ENCODE data around the gene SPATS1. TPM values are rescaled to one million over a fixed set of nuclear protein-coding genes. Genes with fewer than 3 reads are reported as not detected.

The SPATS1 gene, protein sequence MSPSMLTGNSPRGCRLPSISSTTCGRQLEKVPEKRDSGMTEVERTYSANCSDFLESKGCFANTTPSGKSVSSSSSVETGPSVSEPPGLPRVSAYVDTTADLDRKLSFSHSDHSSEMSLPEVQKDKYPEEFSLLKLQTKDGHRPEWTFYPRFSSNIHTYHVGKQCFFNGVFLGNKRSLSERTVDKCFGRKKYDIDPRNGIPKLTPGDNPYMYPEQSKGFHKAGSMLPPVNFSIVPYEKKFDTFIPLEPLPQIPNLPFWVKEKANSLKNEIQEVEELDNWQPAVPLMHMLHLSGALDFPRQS
- not detected for polyA plus RNA-seq

DNA sequence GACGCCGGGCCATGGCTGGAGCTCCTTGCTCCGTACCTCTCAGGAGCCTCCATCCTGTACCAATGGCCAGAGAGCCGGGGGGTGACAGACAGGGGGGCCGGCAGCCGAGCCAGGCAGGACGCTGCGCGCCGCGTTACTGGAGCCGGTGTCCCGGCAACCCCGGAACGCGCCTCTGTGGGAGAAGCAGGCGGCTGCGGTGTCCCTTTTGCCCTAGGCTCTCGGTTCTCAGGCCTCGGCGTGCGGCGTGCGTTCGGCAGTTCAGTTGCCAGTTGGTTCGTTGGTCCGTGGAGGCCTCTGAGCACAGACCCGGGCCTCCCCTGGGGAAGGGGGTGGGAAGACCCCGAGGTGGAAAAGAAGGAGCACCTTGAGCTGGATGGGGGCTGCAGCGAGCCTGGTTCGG lies at the start of gene SPATS1:
SPATS1 (plus strand) TSS at position 162 of the 400 bp plus-strand sequence. CDS start 446 bp downstream, outside the sequence.
- peaks cover 0 to 2% (median 2%) of the 10 kb centered on the region in 3 donors for H3K4me1 Mint-ChIP-seq
- no peak within 1 kb of the TSS for H3K27ac Mint-ChIP-seq
- peaks cover 22% of the 10 kb centered on the region for H3K27me3 Mint-ChIP-seq

DNA sequence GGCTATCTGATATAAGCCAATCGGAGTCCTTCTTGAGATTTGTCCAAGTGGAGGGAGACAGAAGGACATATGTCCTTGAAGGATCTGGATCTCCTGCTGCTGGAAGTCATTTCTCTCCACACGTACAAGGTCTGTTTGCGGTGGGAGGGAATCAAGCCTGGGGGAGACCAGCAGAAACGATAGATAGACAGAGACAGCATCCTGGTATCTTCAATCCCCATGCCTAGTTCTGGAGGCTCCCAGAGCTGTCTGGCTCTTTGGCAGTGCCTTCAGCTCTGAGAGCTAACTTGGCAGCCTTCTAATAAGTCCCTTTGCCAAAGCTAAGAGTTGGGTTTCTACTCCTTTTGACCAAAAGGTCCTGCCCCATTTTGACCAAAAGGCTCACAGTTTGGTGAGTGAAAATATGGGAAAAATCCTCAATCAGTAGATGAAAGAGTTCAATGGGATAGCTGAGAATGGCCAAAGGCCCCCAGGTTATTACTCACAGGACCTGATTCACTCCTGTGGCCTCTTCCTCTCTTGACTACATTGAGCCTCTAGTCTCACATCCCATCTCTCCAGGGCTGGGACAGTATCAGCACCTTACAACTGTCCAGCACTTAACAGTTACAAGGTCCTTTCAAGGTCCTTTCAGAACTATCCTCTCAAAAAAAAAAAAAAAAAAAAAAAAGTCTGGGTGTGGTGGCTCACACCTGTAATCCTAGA lies 49.6 kb upstream of the SPATS1 start:
- Mint-ChIP-seq H3K36me3 (peaks cover under 1% of the 10 kb centered on the region), H3K27me3 (peaks cover 58% of the 10 kb centered on the region), H3K4me1 (peaks cover 0 to 2% (median 0%) of the 10 kb centered on the region in 3 donors), H3K9me3 (no peaks in the 10 kb centered on the region), H3K27ac (no peak overlapping the region), H3K4me3 (no peak overlapping the region)

More for the DNA sequence above, at the start of gene SPATS1:
- Mint-ChIP-seq H3K4me3 (no peak within 1 kb of the TSS), H3K36me3 (no peaks in the 10 kb centered on the region), H3K9me3 (no peaks in the 10 kb centered on the region)

DNA sequence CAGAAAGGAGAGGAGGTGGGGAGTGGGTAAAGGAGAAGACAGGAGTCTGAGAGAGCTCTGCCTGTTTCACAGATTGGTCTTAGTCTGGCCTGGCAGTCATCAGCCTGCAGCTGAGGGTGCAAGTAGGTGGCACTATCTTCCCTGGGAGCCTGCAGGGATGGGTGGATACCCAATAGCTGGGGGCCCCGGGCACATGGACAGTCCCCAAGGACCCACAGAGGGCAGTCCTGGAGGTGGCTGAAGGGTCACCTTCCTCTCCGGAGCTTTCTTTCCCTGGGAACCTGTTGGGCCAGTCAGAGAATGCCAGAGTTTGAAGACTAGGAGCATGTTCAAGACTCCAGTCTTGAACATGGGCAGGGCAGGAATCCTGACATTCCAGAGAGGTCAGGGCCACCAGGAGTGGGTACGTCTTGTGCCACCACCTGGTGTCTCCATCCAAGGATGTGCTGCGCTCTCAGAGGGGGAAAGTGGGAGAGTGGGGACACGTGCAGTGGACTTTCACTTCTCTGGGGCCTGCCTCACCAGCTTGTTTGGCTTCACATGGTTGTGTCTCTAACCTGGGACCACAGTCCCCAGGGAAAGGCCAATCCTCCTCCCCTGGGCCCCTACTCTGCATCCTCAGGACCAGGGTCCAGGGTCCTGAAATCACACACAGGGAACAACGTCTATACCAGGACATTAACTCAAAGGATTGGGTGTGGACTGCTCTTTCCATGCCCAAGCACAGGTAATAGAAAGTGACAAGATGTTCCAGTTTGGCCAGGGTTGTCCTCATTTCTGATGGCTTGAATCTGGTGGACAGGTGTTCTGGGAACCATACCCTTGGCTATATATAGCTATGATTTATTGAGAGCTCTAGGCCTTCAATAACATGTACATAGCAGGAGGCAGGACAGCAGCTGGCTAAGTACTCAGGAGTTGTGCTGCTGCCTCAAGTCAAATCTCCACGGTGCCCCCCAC lies 47.3 kb upstream of the SPATS1 start:
- H3K4me1 Mint-ChIP-seq: peaks cover 0 to 2% (median 0%) of the 10 kb centered on the region in 3 donors
- H3K4me3 Mint-ChIP-seq: no peak overlapping the region
- peaks cover 50% of the 10 kb centered on the region for H3K27me3 Mint-ChIP-seq
- no peaks in the 10 kb centered on the region for H3K9me3 Mint-ChIP-seq
- H3K36me3 Mint-ChIP-seq: no peaks in the 10 kb centered on the region
- no peak overlapping the region for H3K27ac Mint-ChIP-seq

DNA sequence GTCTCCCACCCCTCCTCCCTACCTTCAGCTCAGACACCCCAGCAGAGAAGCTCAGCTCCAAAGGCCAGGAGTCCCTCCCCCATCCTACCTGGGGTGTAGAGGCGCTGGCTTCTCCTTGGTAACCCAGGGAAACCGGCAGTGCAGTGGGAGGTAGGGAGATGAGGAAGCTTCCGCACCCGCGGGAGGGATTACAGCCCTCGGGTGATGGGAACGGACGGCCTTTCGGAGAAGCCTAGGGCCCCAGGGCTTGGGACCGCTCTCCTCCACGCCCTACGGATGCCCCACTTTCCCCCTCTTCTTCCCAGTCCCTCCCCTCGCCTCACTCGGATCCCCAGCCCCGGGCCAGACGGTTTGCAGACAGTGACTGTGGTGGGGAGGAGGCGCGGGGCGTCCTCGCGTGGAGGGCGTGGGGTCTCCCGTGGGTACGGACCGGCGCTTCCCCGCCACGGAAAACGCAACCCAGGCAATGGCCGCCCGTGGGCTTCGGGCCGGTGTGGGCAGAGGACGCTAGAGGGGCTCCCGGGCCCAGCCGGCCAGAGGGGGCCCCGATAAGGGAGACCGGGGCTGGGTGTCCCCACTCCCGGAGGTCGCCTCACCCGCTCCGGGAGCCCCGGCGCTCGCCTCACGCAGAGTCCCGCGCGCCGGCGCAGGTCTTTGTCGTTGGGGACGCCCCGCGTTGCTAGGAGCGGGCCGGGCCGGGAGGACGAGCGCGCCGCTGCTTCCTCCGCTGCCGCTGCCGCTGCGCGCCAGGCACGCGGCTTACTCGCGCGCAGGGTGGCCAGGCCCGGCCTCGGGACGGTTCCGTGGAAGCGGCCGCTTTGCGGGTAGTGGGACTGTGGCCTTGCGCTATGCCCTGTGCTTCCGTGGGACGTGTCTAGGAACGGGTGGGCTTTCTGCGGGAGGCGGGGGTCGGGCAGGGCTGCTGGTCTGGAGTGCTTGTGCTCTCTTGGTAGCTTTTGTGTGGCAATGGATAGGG lies 45.1 kb upstream of the SPATS1 start:
- Mint-ChIP-seq H3K9me3 (no peaks in the 10 kb centered on the region), H3K36me3 (peaks cover 3% of the 10 kb centered on the region), H3K4me3 (peak overlapping the region in 2 of 4 donors; percentile 41 to 74), H3K4me1 (peaks cover 0 to 2% (median 0%) of the 10 kb centered on the region in 3 donors), H3K27ac (peak overlapping the region in 1 of 3 donors; percentile 46), H3K27me3 (peaks cover 41% of the 10 kb centered on the region)

DNA sequence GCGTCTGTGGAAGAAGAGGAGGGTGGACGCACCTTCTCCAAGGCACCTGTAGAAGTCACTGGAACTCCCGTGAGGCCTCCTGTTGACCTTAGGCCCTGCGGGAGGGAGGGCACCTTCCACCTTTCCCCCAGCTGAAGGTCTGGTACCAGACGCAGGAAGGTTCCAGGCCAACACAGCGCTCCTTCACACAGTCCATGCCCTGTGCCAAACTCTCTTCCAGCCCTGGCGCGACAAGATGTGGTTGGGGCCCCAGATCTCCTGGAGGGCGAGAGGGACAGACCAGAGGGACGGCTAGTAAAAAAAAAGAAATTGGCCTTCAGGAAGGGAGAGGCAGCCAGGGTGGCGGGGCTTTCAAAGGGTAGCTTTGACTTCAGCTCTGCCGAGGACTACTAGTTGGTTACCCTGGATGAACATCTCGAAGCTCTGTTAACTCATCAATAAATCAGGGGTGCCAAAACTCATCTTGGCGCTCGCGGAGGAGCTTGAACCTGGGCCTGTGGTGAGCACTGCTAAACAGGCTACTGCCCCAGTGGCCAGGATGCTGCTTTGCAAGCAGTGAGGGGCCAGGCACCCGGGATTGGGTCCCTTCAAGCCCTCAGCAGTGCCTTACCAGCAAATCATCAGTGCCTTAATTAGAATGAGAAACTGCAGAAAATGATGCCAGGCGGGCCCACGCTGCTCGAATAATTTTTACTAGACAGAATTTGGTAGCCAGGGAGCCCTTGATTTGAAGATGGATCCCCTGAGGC lies 44.2 kb upstream of the SPATS1 start:
- H3K36me3 Mint-ChIP-seq: peaks cover 4% of the 10 kb centered on the region
- H3K9me3 Mint-ChIP-seq: no peaks in the 10 kb centered on the region
- H3K4me3 Mint-ChIP-seq: peak overlapping the region in 1 of 4 donors; percentile 74
- peaks cover 35% of the 10 kb centered on the region for H3K27me3 Mint-ChIP-seq
- H3K4me1 Mint-ChIP-seq: peaks cover 0 to 2% (median 0%) of the 10 kb centered on the region in 3 donors
- peak overlapping the region in 1 of 3 donors; percentile 46 for H3K27ac Mint-ChIP-seq

DNA sequence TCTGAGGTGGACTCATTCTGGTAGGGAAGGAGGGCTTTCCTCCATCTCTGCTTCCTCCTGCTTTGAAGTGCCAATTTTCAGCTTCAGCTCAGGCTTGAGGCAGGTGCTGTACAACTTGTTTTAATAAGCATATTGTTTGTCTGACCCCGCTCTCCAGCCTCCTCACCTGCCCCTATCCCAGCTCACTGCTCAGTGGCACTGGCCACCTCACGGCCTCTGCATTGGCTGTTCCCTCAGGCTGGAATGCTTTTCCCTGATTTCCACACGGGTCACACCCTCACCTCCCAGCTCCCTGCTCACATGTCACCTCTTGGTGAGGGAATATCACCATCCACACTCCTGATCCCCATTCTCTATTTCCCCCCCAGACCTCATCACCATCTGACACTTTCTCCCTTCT lies 43.6 kb upstream of the SPATS1 start:
- Mint-ChIP-seq H3K27ac (no peak overlapping the region), H3K27me3 (peaks cover 30% of the 10 kb centered on the region), H3K4me1 (peaks cover 0 to 2% (median 0%) of the 10 kb centered on the region in 3 donors), H3K4me3 (peak overlapping the region in 2 of 4 donors; percentile 30 to 76), H3K9me3 (no peaks in the 10 kb centered on the region), H3K36me3 (peaks cover 7% of the 10 kb centered on the region)

DNA sequence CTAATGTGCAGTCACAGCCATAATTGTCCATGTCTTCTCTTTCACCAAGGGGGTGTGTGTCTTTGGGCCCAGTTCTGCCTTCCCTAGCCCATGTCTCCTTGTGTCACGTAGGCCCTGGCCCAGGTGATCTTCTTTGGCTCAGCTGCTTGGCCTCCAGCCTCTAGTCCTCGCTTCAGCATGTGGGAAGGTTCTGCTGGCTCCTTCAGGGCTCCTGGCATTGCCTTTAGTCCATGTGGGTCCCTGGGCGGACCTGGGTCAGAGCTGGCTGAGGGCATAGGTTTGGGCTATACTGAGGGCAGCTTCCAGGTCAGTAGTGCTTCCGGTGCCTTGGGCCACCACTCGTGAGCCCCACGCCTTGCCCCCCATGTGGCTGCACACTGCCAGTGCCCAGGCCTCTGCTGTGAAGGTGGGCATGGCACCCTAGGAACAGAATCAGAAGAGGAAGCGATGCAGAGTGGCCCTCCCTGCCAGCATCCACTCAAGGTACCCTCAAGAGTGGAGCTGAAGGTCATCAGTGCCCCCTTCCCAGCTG lies 42.1 kb upstream of the SPATS1 start:
- Mint-ChIP-seq H3K4me1 (peaks cover 0 to 2% (median 0%) of the 10 kb centered on the region in 3 donors), H3K9me3 (no peaks in the 10 kb centered on the region), H3K36me3 (peaks cover 9% of the 10 kb centered on the region), H3K27ac (no peak overlapping the region), H3K27me3 (peaks cover 17% of the 10 kb centered on the region), H3K4me3 (no peak overlapping the region)

DNA sequence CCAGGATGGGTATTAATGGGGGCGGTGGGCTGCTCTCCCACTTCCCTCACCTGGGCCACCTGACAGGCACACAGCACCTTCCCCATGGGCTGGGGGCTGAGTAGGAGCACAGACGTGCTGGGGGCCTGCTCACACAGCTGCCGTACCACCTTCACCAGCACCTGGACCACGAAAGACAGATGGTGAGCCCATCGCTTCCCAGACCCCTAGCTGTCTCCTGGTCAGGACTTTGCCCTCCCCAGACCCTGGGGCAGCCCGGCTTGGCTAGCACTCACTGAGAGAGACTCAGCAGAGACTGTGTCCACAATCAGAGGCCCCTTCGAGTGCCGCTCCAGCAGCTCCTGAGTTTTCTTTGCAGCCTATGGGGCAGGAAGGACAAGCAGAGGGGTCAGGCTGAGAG lies 41.3 kb upstream of the SPATS1 start:
- H3K36me3 Mint-ChIP-seq: peaks cover 9% of the 10 kb centered on the region
- no peaks in the 10 kb centered on the region for H3K9me3 Mint-ChIP-seq
- peaks cover 16% of the 10 kb centered on the region for H3K27me3 Mint-ChIP-seq
- H3K4me3 Mint-ChIP-seq: no peak overlapping the region
- peaks cover 0 to 2% (median 0%) of the 10 kb centered on the region in 3 donors for H3K4me1 Mint-ChIP-seq
- H3K27ac Mint-ChIP-seq: no peak overlapping the region

DNA sequence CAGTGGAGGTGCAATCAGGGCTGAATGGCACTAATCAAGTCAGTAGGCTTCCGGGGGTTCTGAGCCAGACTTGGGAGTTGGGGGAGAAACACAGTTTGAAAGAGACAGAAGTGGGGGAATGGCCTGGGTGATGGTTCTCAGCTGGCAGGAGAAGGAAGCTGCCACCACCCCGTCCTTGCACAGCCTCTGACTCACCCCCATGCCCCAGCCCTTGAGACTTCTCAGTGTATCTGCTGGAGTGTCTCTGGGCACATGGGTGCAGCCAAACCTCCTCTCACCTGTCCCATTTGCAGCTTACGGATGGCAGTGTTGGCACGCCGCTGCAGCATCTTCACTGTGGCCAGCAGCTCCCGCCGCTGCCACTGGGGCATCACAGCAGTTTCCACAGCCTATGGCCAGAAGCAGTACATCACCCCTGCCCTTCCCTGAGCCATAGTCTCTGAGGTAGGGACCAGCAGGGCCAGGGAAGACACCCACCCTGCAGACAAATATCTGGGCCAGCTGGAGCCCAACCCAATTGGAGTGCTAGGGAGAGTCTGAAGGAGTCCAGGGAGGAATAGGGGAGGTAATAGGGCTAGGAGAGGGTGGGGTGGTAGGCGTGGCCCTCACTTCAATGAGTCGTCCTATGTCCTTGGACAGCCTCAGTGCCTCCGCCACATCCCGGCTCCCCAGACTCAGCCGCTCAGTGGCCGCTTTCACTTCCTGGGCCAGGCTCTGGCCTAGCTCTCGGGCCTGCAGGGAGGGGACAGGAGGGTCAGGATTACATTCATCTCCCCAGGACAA lies 40.5 kb upstream of the SPATS1 start:
- Mint-ChIP-seq H3K9me3 (no peaks in the 10 kb centered on the region), H3K27ac (no peak overlapping the region)

DNA sequence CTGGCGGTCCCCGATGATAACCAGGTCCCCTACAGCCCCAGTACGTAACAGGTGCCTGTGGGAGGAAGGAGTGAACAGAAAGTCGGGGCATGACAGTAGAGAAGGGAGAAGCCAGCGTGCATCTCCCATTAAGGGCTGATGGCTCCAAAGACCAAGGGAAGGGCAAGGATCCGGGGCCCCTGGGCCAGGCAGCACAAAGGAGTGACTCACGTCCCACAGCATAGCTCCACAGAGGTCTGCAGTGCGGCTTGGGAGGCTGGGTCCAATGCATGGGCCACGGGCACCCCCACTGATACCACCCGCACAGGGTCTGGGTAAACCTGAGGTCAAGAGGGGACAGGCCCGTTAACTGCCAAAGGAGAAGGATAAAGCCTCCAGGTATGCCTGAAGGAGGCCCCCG lies 39.6 kb upstream of the SPATS1 start:
- Mint-ChIP-seq H3K4me1 (peaks cover 0 to under 1% (median 0%) of the 10 kb centered on the region in 3 donors), H3K36me3 (peaks cover 9% of the 10 kb centered on the region), H3K27ac (no peak overlapping the region), H3K4me3 (no peak overlapping the region), H3K27me3 (peaks cover 3% of the 10 kb centered on the region), H3K9me3 (no peaks in the 10 kb centered on the region)

More for the DNA sequence above, 40.5 kb upstream of the SPATS1 start:
- Mint-ChIP-seq H3K27me3 (peaks cover 8% of the 10 kb centered on the region), H3K36me3 (peaks cover 9% of the 10 kb centered on the region), H3K4me1 (peaks cover 0 to 2% (median 0%) of the 10 kb centered on the region in 3 donors), H3K4me3 (no peak overlapping the region)

DNA sequence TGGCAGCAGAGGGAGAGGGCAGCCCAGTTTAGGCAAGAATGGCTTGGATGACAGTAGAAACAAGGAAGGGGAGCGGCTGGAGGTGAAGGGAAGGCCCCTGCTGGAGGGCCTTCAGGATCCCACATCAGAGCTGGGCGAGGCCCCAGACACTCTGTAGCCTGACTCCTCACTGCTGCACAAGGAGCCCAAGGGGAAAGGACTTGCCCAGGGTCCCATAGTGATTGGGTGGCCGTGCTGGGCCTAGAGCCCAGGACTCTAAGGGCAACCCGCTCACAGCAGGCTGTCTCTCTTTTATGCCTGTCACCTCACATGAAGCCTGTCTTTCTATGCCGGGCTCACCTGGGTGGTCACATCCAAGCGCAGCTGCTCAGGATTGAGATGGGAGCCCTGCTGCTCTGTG lies 38.6 kb upstream of the SPATS1 start:
- Mint-ChIP-seq H3K36me3 (peaks cover 9% of the 10 kb centered on the region), H3K27ac (no peak overlapping the region), H3K4me3 (no peak overlapping the region), H3K4me1 (no peaks in the 10 kb centered on the region), H3K27me3 (no peaks in the 10 kb centered on the region), H3K9me3 (no peaks in the 10 kb centered on the region)

DNA sequence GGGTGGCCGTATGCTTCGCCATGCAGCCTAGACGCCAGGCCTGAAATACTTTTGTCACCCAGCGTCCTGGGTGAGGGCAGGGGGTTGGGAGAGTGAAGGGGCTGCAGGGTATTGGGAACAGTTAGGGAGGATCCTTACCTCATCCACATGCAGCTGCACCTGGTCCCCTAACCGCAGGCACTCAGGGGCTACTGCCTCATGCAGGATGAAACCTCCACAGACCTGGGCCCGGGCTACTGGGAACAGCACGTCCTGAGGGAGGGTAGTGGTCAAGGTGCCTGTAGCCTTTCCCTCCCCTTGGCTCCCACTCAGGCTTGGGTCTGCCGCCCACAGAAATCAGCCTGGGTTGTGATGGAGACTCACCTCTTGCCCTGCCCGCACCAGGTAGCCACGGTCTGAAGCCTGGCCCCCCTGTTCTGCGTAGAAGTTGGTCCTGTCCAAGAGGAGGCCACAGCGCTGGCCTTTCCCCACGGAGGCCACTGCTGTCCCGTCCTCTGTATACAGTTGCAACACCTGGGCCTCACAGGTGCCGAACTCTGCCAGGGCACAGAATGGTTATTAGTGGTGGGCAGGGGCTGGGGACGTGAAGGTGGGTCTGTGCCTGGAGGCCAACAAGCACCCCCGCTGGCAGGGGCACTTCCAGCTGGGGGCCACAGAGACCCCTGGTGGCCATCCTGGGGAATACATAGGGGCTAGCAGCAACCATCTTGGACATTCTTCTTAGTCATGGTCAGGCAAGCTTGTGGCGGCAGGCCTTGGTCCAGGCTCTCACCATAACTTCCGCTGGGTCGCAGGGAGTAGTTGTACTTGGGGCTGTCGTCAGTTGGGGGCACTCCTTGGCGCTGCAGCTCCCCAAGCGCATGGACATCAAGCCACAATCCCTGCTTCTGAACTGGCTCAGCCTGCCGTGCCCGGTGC lies 37.9 kb upstream of the SPATS1 start:
- H3K27me3 Mint-ChIP-seq: no peaks in the 10 kb centered on the region
- no peak overlapping the region for H3K27ac Mint-ChIP-seq
- no peaks in the 10 kb centered on the region for H3K9me3 Mint-ChIP-seq
- peaks cover 9% of the 10 kb centered on the region for H3K36me3 Mint-ChIP-seq
- H3K4me1 Mint-ChIP-seq: no peaks in the 10 kb centered on the region
- H3K4me3 Mint-ChIP-seq: no peak overlapping the region

Data from IgD-negative memory B cell (primary cell).